Lower lobe of right lung (tissue), 2 donors: ENCODE results near the gene SHLD1. TPM values are rescaled to one million over a fixed set of nuclear protein-coding genes. Genes with fewer than 3 reads are reported as not detected.

Experiments
- ATAC-seq, 2 donors: fragments of 200-7000 bp; cut with Tn5 transposase; one replicate each; pipeline ENCODE4 v1.9.1; 2020 to 2022; ENCODE audit warnings: mild to moderate bottlenecking in 2 of 2, moderate library complexity in 2 of 2
- DNase-seq: peaks from one replicate; pipeline ENCODE4 v3.0.0-alpha.2; 2020
- H3K27ac ChIP-seq: fragments of 200-600 bp; one replicate; pipeline ENCODE4 v1.8.0; 2022
- H3K27me3 ChIP-seq: fragments of 200-600 bp; one replicate; pipeline ENCODE4 v1.8.0; 2022; ENCODE audit warnings: low read depth
- H3K36me3 ChIP-seq: fragments of 200-600 bp; one replicate; pipeline ENCODE4 v1.8.0; 2022; ENCODE audit warnings: mild to moderate bottlenecking
- H3K4me1 ChIP-seq: fragments of 200-600 bp; one replicate; pipeline ENCODE4 v1.8.0; 2022
- H3K4me3 ChIP-seq: fragments of 200-600 bp; one replicate; pipeline ENCODE4 v1.8.0; 2022; ENCODE audit warnings: mild to moderate bottlenecking
- H3K9me3 ChIP-seq: fragments of 200-600 bp; one replicate; pipeline ENCODE4 v1.8.0; 2022
- intact Hi-C: fragments of 100-400 bp; cut with DNase I; formaldehyde crosslinking; loops from one replicate; pipeline ENCODE4 v1.11.0; 2022
- total RNA-seq: library from RNA; stranded (reverse); fragmentation: NEBNext Ultra II Directional; extraction: Animal tissue kit (Norgen Biotek cat#: 25700); gene quantifications from one replicate; pipeline ENCODE4 v1.2.1, GENCODE V29; 2021
- TF ChIP-seq, protein P1 (sequence below): fragments of 200-600 bp; IDR thresholded peaks from one replicate; pipeline ENCODE4 v1.8.0; 2022; ENCODE audit warnings: antibody characterized with exemption, mild to moderate bottlenecking
- donor health status: DM: no; HTN: yes; CAD: no; lungs with severe emphysema.

Gene SHLD1
- total RNA-seq, 1 donor from 2014 or later: 6.0 TPM

DNA sequence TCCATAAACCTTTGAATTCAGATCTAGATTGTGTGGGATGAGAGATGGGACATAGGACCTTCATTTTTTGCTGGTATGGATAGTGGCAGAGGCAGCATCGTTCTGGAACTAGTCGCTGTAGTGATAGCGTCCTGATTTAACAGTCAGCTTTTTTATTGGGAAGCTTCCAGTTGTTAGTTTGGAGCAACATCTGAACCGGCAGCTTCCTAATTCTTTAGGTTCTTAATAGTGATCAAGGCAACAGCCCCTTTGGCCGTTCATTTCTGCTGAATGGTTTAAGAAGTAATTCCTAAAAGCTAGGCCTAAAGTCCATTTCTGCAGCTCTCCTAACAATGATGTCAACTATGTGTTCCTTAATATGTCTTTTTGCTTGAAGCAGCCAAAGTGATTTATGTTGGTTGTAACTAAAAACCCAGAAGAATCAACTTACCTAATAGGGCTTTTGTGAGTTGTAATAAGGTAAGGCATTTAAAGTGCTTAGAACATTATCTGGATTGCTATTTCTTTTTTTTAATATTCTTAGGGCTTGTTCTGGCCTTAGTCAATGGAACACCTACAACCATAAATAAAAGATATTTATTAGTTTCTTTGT, 90.3 kb downstream of the SHLD1 start:
- intact Hi-C loops: no loop called here
- DNase-seq (no peak), ATAC-seq (no peak)
- Histone ChIP-seq H3K4me1 (peaks cover 5% of the 10 kb centered on the region), H3K27ac (no peak overlapping the region), H3K4me3 (no peak overlapping the region), H3K36me3 (no peaks in the 10 kb centered on the region), H3K27me3 (no peaks in the 10 kb centered on the region), H3K9me3 (no peaks in the 10 kb centered on the region)
- TF ChIP-seq, protein P1, sequence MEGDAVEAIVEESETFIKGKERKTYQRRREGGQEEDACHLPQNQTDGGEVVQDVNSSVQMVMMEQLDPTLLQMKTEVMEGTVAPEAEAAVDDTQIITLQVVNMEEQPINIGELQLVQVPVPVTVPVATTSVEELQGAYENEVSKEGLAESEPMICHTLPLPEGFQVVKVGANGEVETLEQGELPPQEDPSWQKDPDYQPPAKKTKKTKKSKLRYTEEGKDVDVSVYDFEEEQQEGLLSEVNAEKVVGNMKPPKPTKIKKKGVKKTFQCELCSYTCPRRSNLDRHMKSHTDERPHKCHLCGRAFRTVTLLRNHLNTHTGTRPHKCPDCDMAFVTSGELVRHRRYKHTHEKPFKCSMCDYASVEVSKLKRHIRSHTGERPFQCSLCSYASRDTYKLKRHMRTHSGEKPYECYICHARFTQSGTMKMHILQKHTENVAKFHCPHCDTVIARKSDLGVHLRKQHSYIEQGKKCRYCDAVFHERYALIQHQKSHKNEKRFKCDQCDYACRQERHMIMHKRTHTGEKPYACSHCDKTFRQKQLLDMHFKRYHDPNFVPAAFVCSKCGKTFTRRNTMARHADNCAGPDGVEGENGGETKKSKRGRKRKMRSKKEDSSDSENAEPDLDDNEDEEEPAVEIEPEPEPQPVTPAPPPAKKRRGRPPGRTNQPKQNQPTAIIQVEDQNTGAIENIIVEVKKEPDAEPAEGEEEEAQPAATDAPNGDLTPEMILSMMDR: no peak

DNA sequence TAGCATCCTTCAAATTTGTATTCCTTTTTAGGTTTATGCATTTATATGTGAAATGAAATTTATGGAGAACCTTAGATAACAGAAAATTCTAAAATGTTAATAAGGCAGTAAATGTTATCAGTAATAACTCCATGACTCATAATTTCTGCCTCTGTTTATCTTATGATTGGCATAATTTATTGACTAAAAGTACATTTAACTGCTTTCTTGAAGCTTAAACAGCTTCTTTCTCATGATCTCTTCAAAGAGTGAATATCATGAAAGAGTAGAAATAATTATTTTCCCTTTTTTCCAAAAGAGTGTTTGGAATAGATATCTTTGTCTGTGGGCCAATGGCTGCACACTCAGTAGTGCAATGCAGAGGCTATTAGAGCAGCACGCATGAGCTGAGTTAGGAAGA, 91.3 kb downstream of the SHLD1 start:
- Histone ChIP-seq H3K4me1 (no peaks in the 10 kb centered on the region), H3K4me3 (no peak overlapping the region), H3K27ac (no peak overlapping the region), H3K27me3 (no peaks in the 10 kb centered on the region), H3K9me3 (no peaks in the 10 kb centered on the region), H3K36me3 (no peaks in the 10 kb centered on the region)
- DNase-seq (no peak), ATAC-seq (no peak)
- TF ChIP-seq, protein P1: no peak
- intact Hi-C loops: no loop called here

DNA sequence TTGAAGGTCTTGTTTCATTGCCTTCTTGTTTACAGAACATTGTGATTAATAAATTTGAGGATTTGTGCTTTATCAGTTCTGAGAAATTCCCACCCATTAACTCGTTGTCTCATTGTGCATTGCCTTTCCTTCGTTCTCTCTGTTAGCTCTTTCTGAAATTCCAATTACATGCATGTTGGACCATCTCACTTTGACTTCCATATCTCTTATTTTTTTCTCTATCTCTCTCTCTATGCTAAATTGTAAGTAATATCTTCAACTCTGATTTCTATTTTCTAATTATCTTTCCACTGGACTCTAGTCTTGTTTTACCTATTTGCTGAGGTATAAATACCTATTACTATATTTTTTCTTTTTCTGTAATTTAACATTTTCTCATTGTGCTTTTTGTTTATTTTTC, 92.3 kb downstream of the SHLD1 start:
- no peaks in the 10 kb centered on the region for H3K9me3 ChIP-seq
- no peak overlapping the region for H3K27ac ChIP-seq
- H3K4me1 ChIP-seq: no peaks in the 10 kb centered on the region
- no peak overlapping the region for H3K4me3 ChIP-seq
- TF ChIP-seq, protein P1: no peak
- DNase-seq: no peak
- H3K27me3 ChIP-seq: no peaks in the 10 kb centered on the region
- intact Hi-C loops: no loop called here
- no peak for ATAC-seq
- no peaks in the 10 kb centered on the region for H3K36me3 ChIP-seq

DNA sequence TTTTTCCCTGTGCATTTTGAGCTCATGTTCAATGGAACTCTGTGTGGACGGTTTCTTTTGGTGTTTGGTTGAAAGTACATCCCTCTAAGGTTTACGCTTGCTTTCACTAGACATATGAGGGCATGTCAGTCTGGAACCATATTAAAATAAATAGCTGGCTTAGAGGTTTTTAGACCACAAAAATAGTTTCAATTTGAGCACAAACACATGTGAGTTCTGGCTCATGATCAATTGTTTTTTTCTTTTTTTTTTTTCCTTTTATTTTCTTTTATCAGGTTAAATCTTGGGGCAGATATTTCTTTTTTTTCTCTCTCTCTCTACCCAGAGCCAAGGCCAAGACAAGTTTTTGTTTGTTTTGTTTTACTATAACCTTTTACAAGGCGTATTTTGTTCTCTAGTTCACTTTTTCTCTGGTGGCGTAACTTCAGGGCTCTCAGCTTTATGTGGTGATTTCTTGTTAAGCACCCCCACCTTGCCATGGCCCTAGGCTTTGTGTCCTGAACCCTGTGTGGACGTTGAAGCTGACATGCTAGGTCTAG, 92.9 kb downstream of the SHLD1 start:
- Histone ChIP-seq H3K4me1 (no peaks in the 10 kb centered on the region), H3K27ac (no peak overlapping the region), H3K4me3 (no peak overlapping the region), H3K27me3 (no peaks in the 10 kb centered on the region), H3K9me3 (no peaks in the 10 kb centered on the region), H3K36me3 (no peaks in the 10 kb centered on the region)
- DNase-seq: no peak
- intact Hi-C loops: no loop called here
- no peak for ATAC-seq
- TF ChIP-seq, protein P1: no peak

DNA sequence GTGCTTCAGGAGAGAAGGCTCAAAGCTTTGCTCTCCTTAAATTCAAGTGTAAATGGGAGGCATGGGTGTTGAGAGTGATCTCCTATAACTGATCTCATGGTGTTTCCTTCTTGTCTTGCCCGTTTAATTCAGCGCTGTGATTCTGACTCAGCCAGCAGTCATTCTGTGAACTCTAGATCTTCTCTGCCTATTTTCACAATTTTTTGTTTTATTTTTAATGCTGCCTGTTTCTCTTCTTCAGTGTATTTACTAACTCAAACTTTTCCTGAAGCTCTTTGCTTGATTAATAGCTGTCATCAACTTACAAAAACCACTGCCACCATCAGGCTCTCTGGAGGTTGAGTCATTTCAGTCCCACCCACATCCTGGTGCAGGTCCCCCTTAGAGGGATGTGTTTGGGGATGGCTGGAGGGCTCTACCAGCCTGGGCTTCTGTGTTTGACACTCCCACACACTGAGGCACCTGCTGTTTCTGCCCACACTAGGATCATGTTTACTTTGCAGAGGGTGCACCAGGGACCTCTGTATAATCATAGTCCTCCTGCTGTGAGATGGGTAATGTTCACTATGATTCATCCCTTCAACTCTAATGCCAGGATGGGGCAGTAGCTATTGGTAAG, 94.0 kb downstream of the SHLD1 start:
- TF ChIP-seq, protein P1: no peak
- Histone ChIP-seq H3K4me1 (no peaks in the 10 kb centered on the region), H3K4me3 (no peak overlapping the region), H3K36me3 (no peaks in the 10 kb centered on the region), H3K9me3 (no peaks in the 10 kb centered on the region), H3K27me3 (no peaks in the 10 kb centered on the region), H3K27ac (no peak overlapping the region)
- DNase-seq: no peak
- intact Hi-C loops: no loop called here
- ATAC-seq: no peak
